AG04450 (cell line): ENCODE results near the gene PPL. TPM values are rescaled to one million over a fixed set of nuclear protein-coding genes. Genes with fewer than 3 reads are reported as not detected.

ENCODE experiments used
- CTCF ChIA-PET: fragments of 300-600, 350-600 bp; formaldehyde crosslinking; extraction: SDS; loops from one replicate; lab custom pipeline; 2022; ENCODE audit warnings: antibody characterized with exemption, inconsistent platforms; lab: Charles Lee
- POLR2A ChIA-PET: fragments of 350-600 bp; formaldehyde crosslinking; extraction: SDS; loops from one replicate; lab custom pipeline; 2021; ENCODE audit warnings: antibody characterized with exemption, inconsistent platforms; lab: Yijun Ruan, JAX
- DNase-seq: peaks from one replicate; pipeline ENCODE4 v3.0.0-alpha.2; 2011; ENCODE audit warnings: low read depth, low spot score
- H3K27ac ChIP-seq: one replicate; pipeline ENCODE4 v1.5.1; 2012; ENCODE audit warnings: low read depth, low read length, control low read depth
- H3K27me3 ChIP-seq: one replicate; pipeline ENCODE4 v1.6.0; 2012; ENCODE audit warnings: low read length; ENCODE audit not compliant: control insufficient read depth, insufficient read depth
- H3K4me3 ChIP-seq: 2 replicates; pipeline ENCODE4 v1.5.1; 2011; ENCODE audit warnings: mild to moderate bottlenecking, low read depth, low read length, control low read depth
- H3K9me3 ChIP-seq: 2 replicates; pipeline ENCODE4 v1.5.1; 2012; ENCODE audit warnings: low read length; ENCODE audit not compliant: control insufficient read depth, insufficient read depth
- CTCF ChIP-seq: IDR thresholded peaks from 2 replicates; pipeline ENCODE4 v1.5.1; 2011; ENCODE audit warnings: low read depth, low read length, control low read depth, inconsistent platforms
- polyA plus RNA-seq: library from polyadenylated mRNA; depleted of rRNA; stranded (reverse); fragments of >200 nt; gene quantifications from 2 replicates; pipeline ENCODE4 v1.2.3, GENCODE V29; 2011

Gene PPL
- polyA plus RNA-seq, 1 experiment: 2.0 TPM

GRCh38 chr16:4871071-4871470, 65.9 kb downstream of the PPL start:
- CTCF ChIA-PET: no interaction called here
- no peak for TF ChIP-seq CTCF
- POLR2A ChIA-PET: no interaction called here
- Histone ChIP-seq H3K4me3 (no peak overlapping the region), H3K27ac (no peak overlapping the region), H3K27me3 (no peaks in the 10 kb centered on the region), H3K9me3 (no peaks in the 10 kb centered on the region)
- DNase-seq: no peak

- Histone ChIP-seq H3K27ac (no peak overlapping the region), H3K4me3 (no peak overlapping the region), H3K27me3 (no peaks in the 10 kb centered on the region), H3K9me3 (no peaks in the 10 kb centered on the region)
- no peak for TF ChIP-seq CTCF
- CTCF ChIA-PET: no interaction called here
- DNase-seq: no peak
- POLR2A ChIA-PET: no interaction called here
Observed at GRCh38 chr16:4870138-4870671, 66.7 kb downstream of the PPL start.

- no peak for DNase-seq
- TF ChIP-seq CTCF: no peak
- CTCF ChIA-PET: interaction anchor here (0.5 kb wide), 1 partner anchor 54 kb away, joined by 4 read pairs; no protein-coding TSS in a partner anchor
- Histone ChIP-seq H3K27ac (no peak overlapping the region), H3K27me3 (no peaks in the 10 kb centered on the region), H3K4me3 (no peak overlapping the region), H3K9me3 (no peaks in the 10 kb centered on the region)
- POLR2A ChIA-PET: no interaction called here
Observed at GRCh38 chr16:4869147-4869805, 67.7 kb downstream of the PPL start.

GRCh38 chr16:4868535-4868934, 68.4 kb downstream of the PPL start:
- DNase-seq: no peak
- no peaks in the 10 kb centered on the region for H3K27me3 ChIP-seq
- POLR2A ChIA-PET: no interaction called here
- TF ChIP-seq CTCF: no peak
- no peak overlapping the region for H3K27ac ChIP-seq
- no peaks in the 10 kb centered on the region for H3K9me3 ChIP-seq
- CTCF ChIA-PET: interaction anchor here (0.5 kb wide), 1 partner anchor 53 kb away, joined by 4 read pairs; no protein-coding TSS in a partner anchor
- no peak overlapping the region for H3K4me3 ChIP-seq

GRCh38 chr16:4868026-4868425, 68.9 kb downstream of the PPL start:
- ChIA-PET POLR2A (no interaction called here), CTCF (no interaction called here)
- DNase-seq: no peak
- no peak overlapping the region for H3K27ac ChIP-seq
- no peaks in the 10 kb centered on the region for H3K27me3 ChIP-seq
- TF ChIP-seq CTCF: no peak
- H3K9me3 ChIP-seq: no peaks in the 10 kb centered on the region
- H3K4me3 ChIP-seq: no peak overlapping the region
